Tibial nerve (tissue), 4 donors: Measurements from ENCODE around the gene POLH.

ENCODE experiments used
- CTCF ChIP-seq, 5 experiments: fragments of 200-600 bp in 3 of 5; fragments of 450-650 bp in 2 of 5; sonication (generic) in 3 of 5; IDR thresholded peaks; one replicate each; pipeline ENCODE4 v1.5.1; 2016 to 2019; ENCODE audit warnings: antibody characterized with exemption in 5 of 5, mild to moderate bottlenecking in 3 of 5, moderate library complexity in 2 of 5
- EP300 ChIP-seq, 2 donors: sonication (generic); formaldehyde crosslinking; IDR thresholded peaks; one replicate each; pipeline ENCODE4 v1.6.1; 2017; ENCODE audit warnings: antibody characterized with exemption in 2 of 2, mild to moderate bottlenecking in 1 of 2
- POLR2A ChIP-seq, 2 donors: fragments of 450-650 bp; IDR thresholded peaks; one replicate each; pipeline ENCODE4 v1.6.1; 2017; ENCODE audit warnings: antibody characterized with exemption in 2 of 2, mild to moderate bottlenecking in 2 of 2, moderate library complexity in 2 of 2

GRCh38 chr6:43644940-43645612, 69.1 kb downstream of the POLH start, which contains the start of gene RSPH9:
- TF ChIP-seq POLR2A (IDR thresholded peaks at IDR 0.05) (no peak), CTCF (IDR thresholded peaks at IDR 0.05) (no peak), EP300 (IDR thresholded peaks at IDR 0.05) (no peak)
